ENCODE measurements around the gene TIFAB.

TIFAB gene

DNA sequence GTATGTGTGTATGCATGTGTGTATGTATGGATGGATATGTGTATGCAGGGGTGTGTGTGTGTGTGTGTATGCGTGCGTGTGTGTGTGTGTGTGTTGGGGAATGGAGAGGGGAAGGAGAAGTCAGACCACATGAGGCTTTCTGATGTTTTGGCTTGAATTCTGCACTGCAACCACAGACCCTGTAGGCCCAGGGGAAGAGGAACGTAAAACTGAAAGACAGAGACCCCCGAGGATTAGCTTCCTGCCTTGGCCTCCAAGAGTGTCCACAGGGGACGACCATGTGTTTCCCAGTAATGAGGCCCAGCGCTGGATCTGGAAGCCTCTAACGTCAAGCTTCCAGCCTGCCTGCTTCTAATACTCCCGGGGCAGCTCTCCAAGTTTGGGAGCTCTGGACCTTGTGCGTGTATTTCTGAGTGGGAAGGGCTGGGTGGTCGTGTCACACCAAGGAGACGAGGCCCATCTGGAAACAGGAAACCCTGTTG, 10.8 kb downstream of the TIFAB start:
- DNase-seq, result no peak

- DNase-seq, result no peak
These were observed 11.2 kb downstream of the TIFAB start for GRCh38 chr5:135440916-135441315.

- DNase-seq, result no peak
These were observed 12.6 kb downstream of the TIFAB start for GRCh38 chr5:135439231-135440205.

DNA sequence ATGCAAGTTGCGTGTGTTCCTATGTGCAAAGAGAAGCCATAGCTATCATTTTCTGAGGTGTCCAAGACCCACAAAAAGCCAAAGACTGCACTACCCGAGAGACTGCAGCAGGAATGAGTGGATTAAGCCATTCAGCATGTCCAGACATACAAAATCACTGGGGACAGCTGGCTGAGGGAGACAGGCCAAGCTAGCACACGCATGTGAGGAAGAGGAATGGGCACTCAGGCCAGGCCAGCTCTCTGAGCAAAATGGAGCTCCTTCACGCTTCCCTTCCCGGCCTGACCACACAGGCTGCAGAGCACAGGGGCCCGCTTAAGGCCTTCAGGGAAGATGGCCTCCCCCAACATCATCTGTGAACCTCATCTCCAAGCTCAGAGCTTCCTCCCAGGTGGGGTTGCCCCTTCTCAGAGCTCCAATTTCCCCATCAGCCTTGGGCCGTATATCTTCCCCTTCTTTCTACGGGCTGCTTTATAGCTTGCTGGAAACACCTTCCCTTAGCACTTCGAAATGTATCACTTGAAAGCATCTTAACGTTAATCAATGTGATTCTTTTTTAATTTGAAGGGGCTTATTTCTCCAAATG, 13.4 kb downstream of the TIFAB start:
- no peak for DNase-seq

- DNase-seq, result peak; percentile 77
These were observed 14.2 kb downstream of the TIFAB start for GRCh38 chr5:135437796-135438560.

GRCh38 chr5:135437422-135437795, 14.7 kb downstream of the TIFAB start:
- no peak for DNase-seq

DNA sequence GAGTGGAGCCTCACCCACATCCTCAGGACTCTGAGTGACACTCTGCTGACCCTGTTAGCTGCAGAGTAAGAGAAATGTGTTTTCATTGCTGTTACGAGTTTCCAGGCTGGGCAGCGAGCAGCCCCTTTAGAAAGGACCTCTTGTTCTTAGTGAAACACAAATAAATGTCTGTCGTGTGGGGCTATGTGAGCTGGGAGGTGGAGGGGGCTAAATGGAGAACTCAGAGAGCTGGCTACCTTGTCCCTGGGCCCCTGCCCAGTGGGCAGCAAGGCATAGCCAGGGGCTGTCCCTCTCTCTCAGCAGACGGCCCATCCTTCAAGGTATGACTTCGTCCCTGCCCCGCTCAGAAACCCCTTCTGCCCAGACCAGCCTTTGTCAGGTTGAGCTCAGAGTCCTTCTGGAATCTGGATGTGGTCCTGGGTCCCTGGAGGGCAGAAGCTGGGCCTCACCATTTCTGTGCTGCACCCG, 15.2 kb downstream of the TIFAB start:
- no peak for DNase-seq

DNA sequence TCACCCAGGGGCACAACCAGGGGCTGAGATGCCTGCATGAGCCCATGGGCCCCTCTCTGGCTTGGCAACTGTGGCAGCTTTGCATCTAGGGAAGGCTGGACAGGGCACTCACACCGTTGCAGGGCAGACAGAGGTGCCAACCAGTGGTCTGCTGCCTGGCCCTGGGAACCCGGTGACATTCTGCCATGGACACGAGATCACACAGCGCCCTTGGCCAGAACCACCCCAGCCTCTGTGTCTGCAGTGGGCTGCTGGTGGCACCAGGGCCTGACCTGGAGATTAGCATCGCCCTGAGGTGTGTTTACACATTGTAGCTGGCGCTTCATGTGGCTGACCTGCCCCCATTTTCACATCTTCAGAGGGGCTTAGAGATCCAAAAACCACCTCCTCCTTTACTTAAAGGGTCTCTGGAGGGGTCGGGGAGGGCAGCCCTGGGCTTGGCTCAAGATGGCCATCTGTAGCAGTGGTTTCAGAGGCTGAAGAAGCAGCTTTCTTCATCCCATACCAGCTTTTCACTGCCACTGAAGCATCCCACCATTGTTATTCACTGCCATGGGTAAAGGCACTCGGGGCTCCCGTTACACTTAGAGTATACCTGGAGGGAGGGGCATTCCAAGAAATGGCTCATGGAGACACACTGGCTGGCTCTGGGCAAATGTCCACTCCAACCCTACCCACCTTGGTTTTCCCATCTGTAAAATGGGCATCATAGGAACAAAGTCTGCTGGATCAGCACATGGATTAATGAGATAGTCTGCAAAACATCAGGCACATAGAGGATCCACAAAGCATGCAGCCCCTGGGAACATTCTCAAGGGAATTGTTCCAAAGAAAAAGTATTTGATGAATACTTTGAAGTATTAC, 16.5 kb downstream of the TIFAB start:
- DNase-seq, result no peak

DNA sequence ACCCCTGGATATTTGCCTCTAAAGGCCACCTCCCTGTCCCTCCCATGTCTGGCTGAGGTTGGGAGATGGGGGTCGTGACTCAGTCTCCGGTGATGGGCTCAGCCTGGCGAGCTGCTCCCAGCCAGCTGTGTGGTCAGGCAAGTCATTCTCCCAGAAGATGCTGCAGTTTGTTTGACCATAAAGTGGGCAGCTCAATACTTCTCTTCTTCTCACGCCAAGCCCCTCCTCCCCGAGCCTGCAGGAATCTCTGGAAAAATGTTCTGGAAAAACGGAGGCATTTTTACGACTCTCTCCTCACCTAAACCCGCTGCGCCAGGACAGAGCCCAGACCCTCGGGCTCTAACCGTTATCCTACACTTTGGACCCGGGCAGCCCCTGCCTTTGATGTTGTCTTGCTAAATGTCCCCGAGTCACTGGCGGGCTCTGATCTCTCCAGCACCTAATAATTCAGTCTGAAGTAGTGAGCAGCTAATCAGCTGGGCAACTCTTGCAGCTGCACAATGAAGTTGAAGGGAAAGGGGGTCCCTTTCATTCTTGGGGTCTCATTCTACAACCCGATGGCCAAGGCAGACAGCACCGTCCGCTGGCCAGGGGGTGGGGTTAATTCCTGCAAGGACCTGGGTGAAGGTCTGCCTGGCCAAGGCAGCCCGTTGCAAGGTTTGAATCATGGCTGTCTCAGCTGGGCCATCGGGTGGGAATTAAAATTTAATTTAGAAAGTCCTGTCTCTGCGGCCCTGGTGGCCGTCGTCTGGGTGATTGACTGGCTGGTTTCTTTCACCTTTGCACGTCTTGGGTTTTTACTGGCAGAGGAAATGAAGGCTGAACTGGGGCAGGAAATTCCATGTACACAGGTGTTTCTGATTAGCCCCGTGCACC, 17.3 kb downstream of the TIFAB start:
- no peak for DNase-seq

- DNase-seq, result peak; percentile 22
These were observed 18.3 kb downstream of the TIFAB start for GRCh38 chr5:135433681-135434426.

DNA sequence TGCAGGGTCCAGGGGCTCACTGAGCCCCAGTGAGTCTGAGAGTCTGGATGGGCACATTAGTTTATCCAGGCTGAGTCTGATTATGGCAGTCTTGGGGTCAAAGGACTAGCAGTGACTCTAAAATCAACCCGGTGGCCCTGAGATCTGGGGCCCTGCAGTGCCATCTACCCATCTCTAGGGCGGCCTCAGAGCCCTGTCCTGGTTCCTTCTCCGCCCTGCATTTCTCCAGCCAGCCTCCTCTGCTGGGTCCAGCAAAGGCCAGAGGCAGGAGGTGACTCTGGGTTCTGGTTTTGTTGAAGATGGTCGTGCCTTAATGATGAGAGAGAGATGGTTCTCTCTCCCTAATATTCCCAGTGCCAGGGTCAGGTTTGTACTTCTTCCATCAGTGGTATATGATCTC, 20.0 kb downstream of the TIFAB start:
- DNase-seq, result no peak

DNA sequence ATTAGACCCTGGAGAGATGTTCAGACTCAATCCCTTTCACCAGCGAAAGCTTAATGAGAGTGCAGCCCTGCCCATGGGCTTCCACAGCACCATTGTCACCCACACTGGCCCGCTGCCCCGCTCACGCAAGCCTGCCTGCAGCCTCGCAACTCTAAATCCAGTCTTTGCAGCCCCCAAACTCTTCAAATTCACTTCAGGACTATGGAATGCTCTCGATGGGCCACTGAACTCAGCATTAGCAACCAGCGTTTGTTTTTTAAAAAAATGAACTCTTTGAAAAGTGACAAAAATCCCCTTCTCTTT, 22.1 kb downstream of the TIFAB start:
- DNase-seq, result no peak

DNA sequence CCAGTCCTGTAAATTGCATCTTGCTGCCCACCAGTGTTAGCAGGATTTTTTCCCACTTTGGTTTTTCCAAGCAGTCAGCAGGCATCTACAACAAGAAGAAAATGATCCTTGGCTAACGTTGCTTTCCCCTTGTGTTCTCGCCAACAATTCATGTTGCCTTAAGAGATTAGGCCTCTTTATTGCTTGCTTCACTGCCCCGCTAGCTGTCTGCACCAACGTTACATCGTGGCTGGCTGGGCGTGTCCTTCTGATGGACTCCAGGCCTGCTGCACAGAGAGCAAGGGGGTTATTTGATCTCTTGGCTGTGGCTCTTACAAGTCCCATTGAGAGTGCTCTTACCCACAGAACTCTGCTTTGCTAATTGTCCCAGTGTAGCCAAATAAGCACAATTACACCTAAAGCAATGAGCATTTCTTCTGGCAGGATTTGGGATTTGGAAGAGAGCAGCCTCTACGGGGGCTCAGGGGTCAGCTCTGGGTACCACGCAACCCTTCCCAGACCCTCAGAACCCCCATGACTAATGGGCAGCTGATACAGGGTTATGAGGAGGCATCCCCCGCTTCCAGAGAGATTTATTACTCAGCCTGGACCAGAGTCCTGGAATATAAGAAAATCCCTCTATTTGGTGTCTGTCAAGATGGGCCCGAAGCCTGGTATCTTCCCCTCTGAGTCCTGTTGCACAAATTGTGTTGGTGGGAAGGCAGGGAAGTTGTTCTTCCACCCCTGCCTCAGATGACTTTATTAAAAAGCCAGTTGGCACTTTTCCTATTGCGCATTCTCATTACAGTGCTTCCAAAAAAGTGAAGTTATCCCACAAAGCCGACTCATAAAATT, 22.6 kb downstream of the TIFAB start:
- no peak for DNase-seq

DNA sequence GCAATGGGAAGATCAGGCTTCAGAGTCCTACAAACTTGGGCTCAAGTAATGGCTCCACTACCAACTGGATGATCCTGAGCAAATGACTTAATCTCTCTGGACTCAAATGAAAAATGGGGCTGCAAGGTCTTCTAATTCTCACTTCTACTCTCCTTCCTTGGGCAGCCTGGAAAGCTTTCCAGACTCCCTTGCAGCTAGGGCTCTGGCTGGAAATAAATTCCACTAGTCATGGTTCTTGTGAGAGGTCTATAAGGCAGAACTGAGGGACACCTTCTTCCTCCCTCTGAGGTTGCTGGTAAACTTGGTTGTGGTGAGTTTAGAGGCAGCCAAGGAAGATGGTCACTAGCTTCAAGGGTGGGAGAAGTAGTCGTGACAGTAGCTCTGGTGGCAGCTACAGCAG, 23.6 kb downstream of the TIFAB start:
- no peak for DNase-seq

DNA sequence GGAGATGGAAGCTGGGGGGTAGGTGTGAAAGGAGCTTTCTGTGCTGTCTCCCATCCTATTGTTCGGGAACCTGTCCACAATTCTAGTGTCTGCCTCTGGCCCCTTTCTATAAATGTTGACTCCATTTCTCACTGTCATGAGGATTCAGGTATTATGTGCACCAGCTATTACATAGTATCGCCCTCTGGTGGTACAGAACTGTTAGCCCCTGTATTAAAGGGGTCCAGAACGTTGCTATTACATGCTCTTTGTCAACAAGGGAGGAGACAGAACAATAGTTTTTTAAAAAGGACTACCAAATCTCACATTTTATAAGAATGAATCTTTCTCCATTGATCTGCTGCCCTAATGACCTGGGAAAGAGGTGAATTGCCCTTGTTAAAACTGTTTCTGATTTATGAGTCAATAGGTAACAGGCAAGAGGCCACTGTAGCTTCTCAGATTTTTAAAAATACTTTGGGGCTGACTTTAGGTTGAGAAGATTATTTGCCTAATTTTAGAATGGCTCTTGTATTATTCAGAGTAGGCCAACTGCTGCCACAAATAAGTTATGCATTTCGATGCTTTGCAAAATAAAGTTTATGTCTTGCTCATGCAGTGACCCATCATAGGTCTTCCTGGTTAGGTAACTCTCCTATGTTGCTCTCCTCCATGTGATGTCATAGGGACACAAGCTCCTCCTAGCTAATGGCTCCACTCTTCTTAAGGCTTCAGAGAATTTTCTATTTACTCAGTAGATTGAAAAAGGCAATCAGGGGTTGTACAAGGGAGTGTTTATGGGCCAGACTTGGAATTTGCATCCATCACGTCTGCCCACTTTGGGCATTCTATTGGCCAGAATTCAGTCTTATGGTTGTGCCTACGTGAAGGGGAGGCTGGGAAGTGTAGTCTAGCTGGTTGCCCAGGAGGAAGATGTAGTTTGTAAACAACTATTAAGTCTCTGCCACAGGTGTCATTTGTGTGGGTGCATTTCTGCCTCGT, 25.8 kb downstream of the TIFAB start:
- DNase-seq, result peak; percentile 54

DNA sequence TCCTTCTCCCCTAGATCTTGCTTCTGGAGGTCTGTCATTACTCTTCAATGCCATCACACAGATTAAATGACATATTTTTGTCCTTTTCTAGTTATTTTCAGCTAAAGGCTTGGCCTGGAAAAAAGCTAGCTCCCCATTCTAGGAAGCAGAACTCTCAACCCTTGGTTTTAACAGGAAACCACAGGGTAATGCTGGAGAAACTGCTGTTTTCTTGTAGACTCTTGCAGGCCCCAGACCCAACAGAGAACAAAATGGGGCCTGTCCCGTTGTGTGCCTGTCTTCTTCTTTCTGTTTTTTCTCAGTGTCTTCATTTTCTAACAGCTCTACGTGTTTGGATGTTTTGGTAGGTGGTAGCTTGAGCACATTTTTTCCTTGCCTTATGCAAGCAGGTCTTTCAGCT, 26.5 kb downstream of the TIFAB start:
- DNase-seq, result no peak

- DNase-seq, result no peak
These were observed 28.3 kb downstream of the TIFAB start for GRCh38 chr5:135423846-135424168.

GRCh38 chr5:135423146-135423845, 28.9 kb downstream of the TIFAB start:
- no peak for DNase-seq

All from HCEC 1CT (cell line).